ENCODE results near the gene BPIFA2. TPM values are rescaled to one million over a fixed set of nuclear protein-coding genes. Genes with fewer than 3 reads are reported as not detected.

BPIFA2 gene
- polyA plus RNA-seq, result not detected in 2 replicates

GRCh38 chr20:33167859-33168258, at the start of gene BPIFA2:
BPIFA2 (plus strand) TSS chr20:33168159; CDS start chr20:33169146, 987 bp downstream.

GRCh38 chr20:33217052-33217451, 49.1 kb downstream of the BPIFA2 start, which contains the start of gene BPIFA3:
BPIFA3 (plus strand) TSS chr20:33217352; CDS start chr20:33217537, 185 bp downstream.

Other genes with a start within 250 kb of the BPIFA2 start
- not detected in 2 replicates for gene SUN5, start 163.7 kb upstream of the BPIFA2 start, polyA plus RNA-seq
- not detected in 2 replicates for gene BPIFB2, start 160.5 kb upstream of the BPIFA2 start, polyA plus RNA-seq
- not detected in 2 replicates for gene BPIFB6, start 136.5 kb upstream of the BPIFA2 start, polyA plus RNA-seq
- gene BPIFB3, start 114.3 kb upstream of the BPIFA2 start, polyA plus RNA-seq, result not detected in 2 replicates
- not detected in 2 replicates for gene BPIFB4, start 88.5 kb upstream of the BPIFA2 start, polyA plus RNA-seq
- not detected in 2 replicates for gene BPIFA3, start 49.2 kb downstream of the BPIFA2 start, polyA plus RNA-seq
- not detected in 2 replicates for gene BPIFA1, start 67.8 kb downstream of the BPIFA2 start, polyA plus RNA-seq
- not detected in 2 replicates for gene BPIFB1, start 115.1 kb downstream of the BPIFA2 start, polyA plus RNA-seq
- gene CDK5RAP1, start 233.4 kb downstream of the BPIFA2 start, polyA plus RNA-seq, result 31.7 and 37.6 TPM in 2 replicates

Measured in Purkinje cell (primary cell).